Esophagus muscularis mucosa (tissue), 3 donors: Measurements from ENCODE around the gene EEF2K.

ENCODE experiments used
- POLR2A ChIP-seq: fragments of 450-650 bp; IDR thresholded peaks from one replicate; pipeline ENCODE4 v1.6.1; 2017; ENCODE audit warnings: antibody characterized with exemption, moderate library complexity, mild to moderate bottlenecking, low read depth
- POLR2AphosphoS5 ChIP-seq, 2 donors: sonication (generic); formaldehyde crosslinking; IDR thresholded peaks; one replicate each; pipeline ENCODE4 v1.6.1; 2017; ENCODE audit warnings: antibody characterized with exemption in 2 of 2
- TF ChIP-seq, protein P1 (sequence below), 3 experiments: fragments of 200-600 bp in 2 of 3; fragments of 450-650 bp in 1 of 3; sonication (generic) in 2 of 3; IDR thresholded peaks; one replicate each; pipeline ENCODE4 v1.5.1; 2017 to 2019; ENCODE audit warnings: antibody characterized with exemption in 3 of 3, mild to moderate bottlenecking in 2 of 3, moderate library complexity in 1 of 3

DNA sequence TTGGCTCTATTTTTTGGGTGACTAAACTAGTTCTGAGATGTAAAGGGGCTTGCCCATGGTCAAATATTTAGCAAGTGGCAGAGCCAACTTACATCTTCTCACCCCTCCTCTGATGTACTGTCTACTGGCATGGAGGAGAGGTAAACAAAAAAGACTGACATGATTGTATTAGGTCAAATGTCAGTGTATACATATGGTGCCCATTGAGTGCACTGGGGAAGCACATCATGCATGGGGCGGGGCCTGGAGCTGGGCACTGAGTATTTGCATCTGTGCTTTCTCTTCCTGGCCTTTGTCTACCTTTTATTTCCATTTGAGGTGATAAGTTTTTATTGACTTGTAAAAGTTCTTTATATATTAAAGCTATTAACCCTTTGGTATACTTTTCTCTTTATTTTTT is 68.8 kb downstream of the EEF2K start:
- TF ChIP-seq, protein P1, sequence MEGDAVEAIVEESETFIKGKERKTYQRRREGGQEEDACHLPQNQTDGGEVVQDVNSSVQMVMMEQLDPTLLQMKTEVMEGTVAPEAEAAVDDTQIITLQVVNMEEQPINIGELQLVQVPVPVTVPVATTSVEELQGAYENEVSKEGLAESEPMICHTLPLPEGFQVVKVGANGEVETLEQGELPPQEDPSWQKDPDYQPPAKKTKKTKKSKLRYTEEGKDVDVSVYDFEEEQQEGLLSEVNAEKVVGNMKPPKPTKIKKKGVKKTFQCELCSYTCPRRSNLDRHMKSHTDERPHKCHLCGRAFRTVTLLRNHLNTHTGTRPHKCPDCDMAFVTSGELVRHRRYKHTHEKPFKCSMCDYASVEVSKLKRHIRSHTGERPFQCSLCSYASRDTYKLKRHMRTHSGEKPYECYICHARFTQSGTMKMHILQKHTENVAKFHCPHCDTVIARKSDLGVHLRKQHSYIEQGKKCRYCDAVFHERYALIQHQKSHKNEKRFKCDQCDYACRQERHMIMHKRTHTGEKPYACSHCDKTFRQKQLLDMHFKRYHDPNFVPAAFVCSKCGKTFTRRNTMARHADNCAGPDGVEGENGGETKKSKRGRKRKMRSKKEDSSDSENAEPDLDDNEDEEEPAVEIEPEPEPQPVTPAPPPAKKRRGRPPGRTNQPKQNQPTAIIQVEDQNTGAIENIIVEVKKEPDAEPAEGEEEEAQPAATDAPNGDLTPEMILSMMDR (IDR thresholded peaks at IDR 0.05), result no peak
- TF ChIP-seq POLR2A (no peak), POLR2AphosphoS5 (IDR thresholded peaks at IDR 0.05) (no peak)
